Activated CD4-positive, alpha-beta T cell treated with anti-CD3 and anti-CD28 coated beads, Interleukin-2, amount 10 ng/mL, durations not matched to agents 24 days and 14 days (primary cell): ENCODE data around the gene SPTLC1. TPM values are rescaled to one million over a fixed set of nuclear protein-coding genes. Genes with fewer than 3 reads are reported as not detected.

Source experiments
- DNase-seq: peaks from one replicate; pipeline ENCODE4 v3.0.0; 2022
- H3K27ac Mint-ChIP-seq: one replicate; pipeline ENCODE4 v1.8.0; 2022; ENCODE audit warnings: mild to moderate bottlenecking, mixed read lengths
- H3K27me3 Mint-ChIP-seq: one replicate; pipeline ENCODE4 v1.8.0; 2022; ENCODE audit warnings: mixed read lengths
- H3K36me3 Mint-ChIP-seq: one replicate; pipeline ENCODE4 v1.8.0; 2022; ENCODE audit warnings: low read depth, mild to moderate bottlenecking, mixed read lengths
- H3K4me1 Mint-ChIP-seq: one replicate; pipeline ENCODE4 v1.8.0; 2021; ENCODE audit warnings: mixed read lengths
- H3K4me3 Mint-ChIP-seq: one replicate; pipeline ENCODE4 v1.8.0; 2022; ENCODE audit warnings: mild to moderate bottlenecking, moderate library complexity, mixed read lengths
- H3K9me3 Mint-ChIP-seq: one replicate; pipeline ENCODE4 v1.8.0; 2021; ENCODE audit warnings: mixed read lengths
- intact Hi-C: fragments of 100-400 bp; cut with micrococcal nuclease; formaldehyde crosslinking; loops from one replicate; pipeline ENCODE4 v1.15.1; 2023
- total RNA-seq: library from RNA; stranded (reverse); gene quantifications from 2 replicates; pipeline ENCODE4 v1.2.3, GENCODE V29; 2022

The SPTLC1 gene
- total RNA-seq, 1 donor from 2014 or later: 64.9 TPM

DNA sequence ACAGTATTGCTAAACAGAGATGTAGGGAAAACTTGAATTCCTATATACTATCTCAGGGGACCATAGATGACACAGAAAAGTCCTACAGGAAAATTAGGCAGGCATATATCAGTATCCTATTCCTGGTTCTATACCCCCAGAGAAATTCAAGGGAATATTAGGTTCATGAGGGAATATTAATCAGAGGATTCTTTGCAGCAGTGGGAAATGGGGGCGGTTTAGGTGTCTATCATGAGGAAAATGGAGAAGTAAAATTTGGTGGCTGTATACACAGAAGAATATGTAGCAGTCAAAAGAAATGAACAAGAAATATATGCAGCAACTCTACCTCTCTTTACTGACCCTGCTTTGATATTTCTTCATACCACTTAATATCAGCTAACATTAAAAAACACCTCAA is 20.0 kb downstream of the SPTLC1 start:
- peak; percentile 28 for DNase-seq
- H3K4me1 Mint-ChIP-seq: peaks cover 47% of the 10 kb centered on the region
- intact Hi-C loops: loop anchor here (2.0 kb wide), 1 partner anchor 20 kb away; the partner anchor contains the start of gene SPTLC1
- peaks cover 45% of the 10 kb centered on the region for H3K36me3 Mint-ChIP-seq
- no peaks in the 10 kb centered on the region for H3K27me3 Mint-ChIP-seq
- H3K27ac Mint-ChIP-seq: peak overlapping the region; percentile 85
- H3K4me3 Mint-ChIP-seq: peak overlapping the region; percentile 63
- H3K9me3 Mint-ChIP-seq: peaks cover 5% of the 10 kb centered on the region

DNA sequence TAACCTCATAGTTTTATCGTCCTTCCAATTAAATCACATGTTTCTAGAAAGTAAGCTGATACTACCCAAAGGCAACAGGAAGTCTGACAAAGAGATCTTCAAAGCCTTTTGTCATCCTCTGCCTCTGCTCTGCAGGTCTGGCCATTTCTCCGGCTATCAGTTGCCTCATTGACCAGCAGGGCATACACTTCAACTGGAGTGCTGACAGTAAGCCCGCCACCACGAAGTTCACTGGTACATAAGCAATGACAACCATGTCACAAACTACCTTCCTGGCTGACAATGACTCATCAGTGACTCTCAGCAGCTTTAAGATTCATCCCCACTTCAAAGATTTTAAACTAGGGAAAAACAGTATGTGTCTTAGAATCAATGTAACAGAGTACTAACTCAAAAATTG is 20.6 kb downstream of the SPTLC1 start:
- Mint-ChIP-seq H3K27ac (peak overlapping the region; percentile 85), H3K36me3 (peaks cover 47% of the 10 kb centered on the region), H3K4me1 (peaks cover 48% of the 10 kb centered on the region), H3K27me3 (no peaks in the 10 kb centered on the region), H3K9me3 (peaks cover 5% of the 10 kb centered on the region), H3K4me3 (peak overlapping the region; percentile 63)
- peak; percentile 79 for DNase-seq
- intact Hi-C loops: loop anchor here (2.0 kb wide), 1 partner anchor 20 kb away; the partner anchor contains the start of gene SPTLC1

DNA sequence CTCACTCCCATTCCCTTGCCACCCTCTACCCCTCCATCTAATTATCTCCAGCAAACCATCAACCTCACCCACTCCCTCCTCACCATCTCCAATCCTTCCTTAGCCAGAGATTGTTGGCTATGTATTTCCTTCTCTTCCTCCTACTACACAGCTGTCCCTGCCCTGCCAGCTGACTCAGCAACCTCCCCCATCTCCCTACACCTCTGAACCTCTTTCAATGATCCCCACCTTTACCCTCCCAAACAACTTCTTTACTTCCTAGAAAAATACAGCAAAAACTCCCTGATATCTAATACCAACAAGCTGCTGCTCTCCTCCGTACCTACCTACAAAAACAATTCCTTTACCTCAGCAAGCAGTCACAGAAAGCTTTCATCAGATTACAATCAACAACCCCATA is 37.3 kb downstream of the SPTLC1 start:
- no peaks in the 10 kb centered on the region for H3K27me3 Mint-ChIP-seq
- no peaks in the 10 kb centered on the region for H3K4me1 Mint-ChIP-seq
- H3K9me3 Mint-ChIP-seq: no peaks in the 10 kb centered on the region
- H3K36me3 Mint-ChIP-seq: peaks cover 29% of the 10 kb centered on the region
- H3K27ac Mint-ChIP-seq: no peak overlapping the region
- H3K4me3 Mint-ChIP-seq: no peak overlapping the region
- DNase-seq: no peak
- intact Hi-C loops: no loop called here

DNA sequence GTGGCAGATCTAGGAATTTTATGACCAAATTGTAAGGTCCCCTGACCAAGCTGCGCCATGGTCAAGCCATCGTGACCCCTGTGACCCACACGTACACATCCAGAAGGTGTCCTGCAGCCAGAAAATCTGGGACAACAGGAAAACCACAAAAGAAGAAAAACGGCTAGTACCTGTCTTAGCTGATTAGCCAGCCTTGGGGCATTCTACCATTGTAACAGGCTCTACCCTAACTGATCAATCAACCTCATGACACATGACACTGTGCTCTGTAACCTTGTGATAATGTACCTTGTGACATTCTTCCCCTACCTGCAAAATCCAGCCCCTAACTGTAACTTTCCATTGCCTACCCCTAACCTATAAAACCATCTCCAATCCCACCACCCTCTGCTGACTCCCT is 43.6 kb downstream of the SPTLC1 start:
- H3K36me3 Mint-ChIP-seq: peaks cover 33% of the 10 kb centered on the region
- intact Hi-C loops: no loop called here
- H3K9me3 Mint-ChIP-seq: no peaks in the 10 kb centered on the region
- no peaks in the 10 kb centered on the region for H3K27me3 Mint-ChIP-seq
- H3K4me3 Mint-ChIP-seq: no peak overlapping the region
- no peak for DNase-seq
- peak overlapping the region; percentile 2 for H3K27ac Mint-ChIP-seq
- peaks cover 4% of the 10 kb centered on the region for H3K4me1 Mint-ChIP-seq

DNA sequence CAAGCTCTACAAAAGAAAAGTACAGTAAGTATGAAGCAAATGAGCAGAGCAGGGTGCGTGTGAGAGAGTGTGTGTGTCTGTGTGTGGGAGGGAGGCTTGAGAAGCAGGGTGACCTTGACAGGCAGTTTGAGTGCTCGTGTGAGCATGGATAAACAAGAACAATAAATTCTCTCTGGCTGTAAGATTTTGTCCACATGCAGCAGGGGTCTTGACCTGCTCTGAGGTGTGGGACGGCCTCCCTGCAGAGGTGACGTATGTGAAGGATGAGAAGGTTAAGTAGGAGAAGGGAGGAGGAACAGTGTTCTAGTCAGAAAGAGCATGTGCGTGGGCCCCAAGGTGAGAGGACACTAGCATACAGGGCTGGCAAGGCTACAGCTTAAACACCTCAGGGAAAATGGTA is 49.0 kb downstream of the SPTLC1 start:
- Mint-ChIP-seq H3K9me3 (peaks cover 20% of the 10 kb centered on the region), H3K36me3 (peaks cover 63% of the 10 kb centered on the region), H3K27ac (no peak overlapping the region)

DNA sequence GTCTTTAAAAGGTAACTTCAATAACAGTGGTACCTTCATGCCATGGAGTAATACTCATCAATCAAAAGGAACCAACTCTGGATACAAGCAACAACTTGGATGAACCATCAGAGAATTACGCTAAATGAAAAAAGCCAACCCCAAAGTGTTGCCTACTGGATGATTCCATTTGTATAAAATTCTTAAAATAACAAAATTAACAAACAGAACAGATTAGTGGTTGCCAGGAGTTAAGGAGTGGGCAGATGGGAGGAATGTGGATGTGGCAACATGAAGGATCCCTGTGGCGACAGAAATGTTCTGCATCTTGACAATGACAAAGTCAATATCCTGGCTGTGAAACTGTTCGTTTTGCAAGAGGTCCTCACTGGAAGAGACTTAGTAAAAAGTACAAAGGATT is 50.5 kb downstream of the SPTLC1 start:
- no peaks in the 10 kb centered on the region for H3K27me3 Mint-ChIP-seq

More for the DNA sequence above, 49.0 kb downstream of the SPTLC1 start:
- DNase-seq: peak; percentile 46
- Mint-ChIP-seq H3K4me3 (no peak overlapping the region), H3K4me1 (peaks cover 5% of the 10 kb centered on the region), H3K27me3 (no peaks in the 10 kb centered on the region)
- intact Hi-C loops: no loop called here

DNA sequence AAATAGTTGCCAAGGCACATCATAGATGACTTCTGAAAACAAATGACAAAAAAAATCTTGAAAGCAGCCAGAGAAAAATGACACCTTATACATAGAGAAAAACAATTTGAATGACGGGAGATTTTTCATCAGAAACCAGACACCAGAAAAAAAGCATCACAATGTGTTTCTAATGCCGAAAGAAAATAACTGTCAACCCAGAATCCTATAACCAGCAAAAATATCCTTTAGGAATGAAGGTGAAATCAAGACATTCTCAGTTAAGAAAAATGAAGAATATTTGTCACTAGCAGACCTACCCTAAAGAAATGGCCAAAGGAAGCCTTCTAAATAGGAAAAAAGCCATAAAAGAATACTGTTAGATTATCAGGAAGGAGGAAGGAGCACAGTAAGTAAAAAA is 54.0 kb downstream of the SPTLC1 start:
- H3K36me3 Mint-ChIP-seq: peaks cover 82% of the 10 kb centered on the region
- H3K9me3 Mint-ChIP-seq: peaks cover 29% of the 10 kb centered on the region
- no peaks in the 10 kb centered on the region for H3K27me3 Mint-ChIP-seq
- H3K27ac Mint-ChIP-seq: no peak overlapping the region
- intact Hi-C loops: no loop called here
- no peak overlapping the region for H3K4me3 Mint-ChIP-seq
- H3K4me1 Mint-ChIP-seq: peaks cover 18% of the 10 kb centered on the region
- no peak for DNase-seq

More for the DNA sequence above, 50.5 kb downstream of the SPTLC1 start:
- intact Hi-C loops: no loop called here
- Mint-ChIP-seq H3K4me1 (peaks cover 8% of the 10 kb centered on the region), H3K27ac (no peak overlapping the region), H3K4me3 (no peak overlapping the region), H3K36me3 (peaks cover 74% of the 10 kb centered on the region), H3K9me3 (peaks cover 29% of the 10 kb centered on the region)
- no peak for DNase-seq

DNA sequence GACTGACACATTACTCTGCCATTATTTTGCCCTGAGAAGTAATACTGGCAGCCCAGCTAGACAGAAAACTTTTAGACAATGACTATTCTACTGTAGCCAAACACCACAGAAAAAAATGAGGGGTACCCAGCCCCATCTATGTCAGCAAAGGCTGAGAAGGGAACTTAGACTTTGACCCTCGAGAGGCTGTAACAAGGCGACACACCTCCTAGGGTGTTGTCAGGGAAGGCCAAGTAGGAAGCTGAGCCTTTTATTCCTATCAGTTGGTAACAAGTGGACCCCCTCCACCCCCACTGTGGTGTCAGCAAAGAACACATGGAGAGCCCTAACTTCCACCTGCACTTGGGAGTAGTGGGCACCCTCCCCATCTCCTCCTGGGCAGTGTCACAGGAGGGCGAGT is 55.6 kb downstream of the SPTLC1 start:
- peaks cover 81% of the 10 kb centered on the region for H3K36me3 Mint-ChIP-seq
- peaks cover 29% of the 10 kb centered on the region for H3K9me3 Mint-ChIP-seq
- H3K4me3 Mint-ChIP-seq: no peak overlapping the region
- no peak overlapping the region for H3K27ac Mint-ChIP-seq
- intact Hi-C loops: no loop called here
- peaks cover 18% of the 10 kb centered on the region for H3K4me1 Mint-ChIP-seq
- DNase-seq: no peak
- no peaks in the 10 kb centered on the region for H3K27me3 Mint-ChIP-seq

DNA sequence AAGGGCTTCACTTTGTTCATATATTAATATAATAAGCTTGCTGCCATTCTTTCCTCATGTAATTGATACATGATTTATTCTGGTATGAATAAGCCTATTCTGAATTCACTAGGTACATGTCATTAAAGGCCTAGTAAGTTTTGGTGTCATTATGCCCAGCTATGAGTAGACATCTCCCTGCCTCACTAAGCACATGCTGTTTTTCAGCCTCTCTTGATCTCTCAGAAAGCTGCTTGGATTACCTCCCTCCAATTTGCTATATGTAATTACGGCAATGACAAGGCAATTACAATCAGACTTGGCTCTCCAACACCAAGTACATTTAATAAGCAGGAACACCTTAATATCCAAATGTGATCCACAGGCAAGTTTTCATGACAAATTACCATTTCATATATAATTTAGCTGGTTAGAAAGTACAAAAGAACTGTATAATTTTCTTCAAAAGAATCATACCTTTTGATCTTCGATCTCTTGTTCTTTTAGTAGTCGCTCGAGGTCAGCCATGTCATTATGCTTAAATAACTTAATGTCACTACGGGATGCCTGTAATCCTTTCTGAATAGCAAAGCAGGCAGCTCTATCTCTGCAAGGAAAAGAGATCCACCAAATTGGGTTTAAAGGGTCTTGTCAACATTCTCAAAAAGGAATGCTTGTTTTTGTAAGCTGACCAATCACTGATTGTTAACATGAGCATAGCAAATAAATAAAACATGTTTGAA is 56.3 kb downstream of the SPTLC1 start:
- DNase-seq: no peak
- Mint-ChIP-seq H3K9me3 (peaks cover 29% of the 10 kb centered on the region), H3K27me3 (no peaks in the 10 kb centered on the region), H3K4me1 (peaks cover 18% of the 10 kb centered on the region), H3K36me3 (peaks cover 80% of the 10 kb centered on the region), H3K4me3 (no peak overlapping the region), H3K27ac (no peak overlapping the region)
- intact Hi-C loops: no loop called here

DNA sequence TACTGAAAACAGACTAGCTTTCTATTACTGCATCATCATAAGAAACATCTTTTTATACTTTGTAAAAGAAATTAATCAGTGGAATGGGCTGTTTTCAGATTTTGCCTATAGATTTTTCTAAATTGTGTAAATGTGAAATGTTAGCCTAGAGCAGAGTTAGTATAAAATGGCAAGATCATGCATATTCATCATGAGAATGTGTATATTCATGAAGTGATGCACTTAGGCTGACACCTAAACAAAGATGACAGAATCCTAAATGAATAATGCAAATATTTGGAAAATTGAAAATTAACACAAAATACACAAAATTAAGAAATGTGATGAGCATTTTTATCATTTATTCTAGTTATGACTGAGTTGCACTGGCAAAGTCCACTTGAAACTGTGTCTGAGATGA is 57.2 kb downstream of the SPTLC1 start:
- Mint-ChIP-seq H3K27ac (no peak overlapping the region), H3K36me3 (peaks cover 80% of the 10 kb centered on the region), H3K4me3 (no peak overlapping the region), H3K9me3 (peaks cover 21% of the 10 kb centered on the region), H3K4me1 (peaks cover 18% of the 10 kb centered on the region), H3K27me3 (no peaks in the 10 kb centered on the region)
- intact Hi-C loops: no loop called here
- DNase-seq: no peak

DNA sequence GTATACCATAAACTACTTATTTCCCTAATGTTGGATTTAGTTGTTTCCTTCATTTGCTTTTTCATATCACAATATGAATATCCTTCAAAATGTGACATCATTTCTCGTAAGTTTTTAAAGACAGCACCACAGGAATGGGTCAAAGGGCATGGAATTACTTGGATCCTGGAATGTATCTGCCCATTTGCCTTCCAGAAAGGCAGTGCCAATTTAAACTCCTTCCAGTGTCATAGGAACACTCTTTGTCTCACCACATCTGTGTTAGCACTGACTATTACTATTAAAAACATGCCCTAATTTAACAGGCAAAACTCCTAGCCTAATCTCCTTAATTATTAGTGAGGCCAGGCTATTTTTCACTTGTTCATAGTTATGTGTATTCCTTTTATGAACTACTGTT is 58.0 kb downstream of the SPTLC1 start:
- Mint-ChIP-seq H3K4me3 (no peak overlapping the region), H3K9me3 (peaks cover 13% of the 10 kb centered on the region), H3K27ac (no peak overlapping the region), H3K4me1 (peaks cover 13% of the 10 kb centered on the region), H3K36me3 (peaks cover 76% of the 10 kb centered on the region), H3K27me3 (no peaks in the 10 kb centered on the region)
- no peak for DNase-seq
- intact Hi-C loops: no loop called here

DNA sequence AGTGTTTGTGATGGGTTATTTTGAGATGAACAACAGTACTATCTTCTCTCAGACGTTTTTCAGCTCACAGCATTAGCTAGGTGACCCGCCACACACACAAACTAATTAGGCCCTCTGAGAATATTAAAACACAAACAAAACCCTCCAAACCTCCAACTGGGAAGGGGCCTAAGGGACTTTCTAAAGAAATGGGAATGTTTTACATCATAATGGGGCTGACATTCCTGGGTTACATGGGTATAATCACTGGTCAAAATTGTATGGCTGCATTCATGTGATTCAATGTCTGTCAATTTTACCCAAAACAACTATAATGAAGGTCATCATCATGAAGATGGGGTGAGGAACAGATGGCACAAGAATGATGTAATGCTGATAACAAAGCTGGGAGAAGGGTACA is 59.6 kb downstream of the SPTLC1 start:
- DNase-seq: no peak
- H3K27ac Mint-ChIP-seq: no peak overlapping the region
- no peaks in the 10 kb centered on the region for H3K27me3 Mint-ChIP-seq
- H3K9me3 Mint-ChIP-seq: peaks cover 4% of the 10 kb centered on the region
- H3K4me3 Mint-ChIP-seq: no peak overlapping the region
- H3K4me1 Mint-ChIP-seq: peaks cover 13% of the 10 kb centered on the region
- intact Hi-C loops: no loop called here
- H3K36me3 Mint-ChIP-seq: peaks cover 73% of the 10 kb centered on the region

DNA sequence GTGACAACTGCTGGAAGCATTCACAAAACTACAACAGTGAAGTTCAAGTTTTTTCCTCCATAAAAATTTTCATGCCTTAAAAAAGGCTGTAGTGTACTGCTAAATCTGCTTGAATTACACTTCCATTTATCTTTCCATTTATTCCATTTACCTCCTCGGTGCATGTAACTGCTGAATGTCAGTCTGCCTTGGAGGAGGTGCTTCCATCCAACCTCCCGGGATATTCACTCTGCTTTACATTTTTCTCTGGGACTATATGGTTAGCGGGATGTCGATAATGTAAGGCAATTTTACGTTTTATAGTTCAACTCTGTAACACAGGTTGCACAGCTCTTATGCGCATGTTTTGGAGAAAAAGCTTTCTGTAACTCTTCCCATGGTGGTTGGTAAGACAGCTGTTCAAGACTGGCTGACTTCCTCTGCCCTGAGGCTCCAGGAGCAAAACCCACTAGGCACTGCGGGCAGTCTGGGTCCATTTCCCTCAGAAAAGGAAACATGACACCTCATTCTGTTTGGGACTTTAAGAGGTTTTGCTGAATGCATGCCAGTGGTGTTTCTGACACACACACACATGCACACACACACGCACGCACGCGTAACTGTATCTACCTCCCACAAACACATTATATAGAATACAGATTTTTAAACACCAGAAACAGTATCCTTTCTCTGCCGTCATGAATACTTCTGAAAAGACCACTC is 66.1 kb downstream of the SPTLC1 start:
- intact Hi-C loops: no loop called here
- no peak for DNase-seq
- Mint-ChIP-seq H3K27ac (no peak overlapping the region), H3K4me3 (no peak overlapping the region), H3K36me3 (peaks cover 70% of the 10 kb centered on the region), H3K27me3 (no peaks in the 10 kb centered on the region), H3K4me1 (no peaks in the 10 kb centered on the region), H3K9me3 (peaks cover 4% of the 10 kb centered on the region)

DNA sequence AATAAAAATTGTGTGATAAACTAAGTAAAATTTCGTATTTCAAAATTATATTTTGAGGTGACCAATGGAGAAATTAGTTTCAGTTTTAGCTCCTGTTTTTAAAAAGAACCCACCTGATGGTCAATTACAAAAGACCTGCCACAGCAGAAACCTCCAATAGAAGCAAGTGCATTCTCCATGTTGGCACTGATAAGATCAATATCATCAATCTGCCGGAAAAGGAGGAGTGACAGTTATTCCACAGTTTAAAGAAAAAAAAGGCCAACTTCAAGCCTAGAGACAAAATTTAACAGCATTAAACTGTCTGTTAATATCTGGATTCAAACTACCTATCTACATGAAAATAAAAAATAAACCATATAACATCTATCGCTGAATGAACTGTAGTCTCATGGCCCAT is 67.7 kb downstream of the SPTLC1 start:
- intact Hi-C loops: no loop called here
- peaks cover 19% of the 10 kb centered on the region for H3K9me3 Mint-ChIP-seq
- H3K36me3 Mint-ChIP-seq: peaks cover 75% of the 10 kb centered on the region
- H3K4me3 Mint-ChIP-seq: no peak overlapping the region
- H3K27me3 Mint-ChIP-seq: no peaks in the 10 kb centered on the region
- no peaks in the 10 kb centered on the region for H3K4me1 Mint-ChIP-seq
- DNase-seq: no peak
- no peak overlapping the region for H3K27ac Mint-ChIP-seq
